Skeletal muscle tissue (tissue), 4 donors: ENCODE results near the gene JMJD4. TPM values are rescaled to one million over a fixed set of nuclear protein-coding genes. Genes with fewer than 3 reads are reported as not detected.
"Not testable (repeated sequence)": the region's sequence is repeated elsewhere in the genome, so short reads cannot be mapped to it uniquely, and the experiment has no call there.

Experiments used
- H3K27ac ChIP-seq: one replicate; pipeline ENCODE4 v1.7.0; 2013; ENCODE audit warnings: mild to moderate bottlenecking, low read depth, low read length, inconsistent platforms
- H3K27me3 ChIP-seq, 3 donors: one replicate each; pipeline ENCODE4 v1.7.0; 2013; ENCODE audit warnings: low read length in 3 of 3; ENCODE audit not compliant: control insufficient read depth in 3 of 3, insufficient read depth in 3 of 3
- H3K36me3 ChIP-seq, 3 donors: one replicate each; pipeline ENCODE4 v1.7.0; 2013; ENCODE audit warnings: low read length in 3 of 3; ENCODE audit not compliant: control insufficient read depth in 3 of 3, insufficient read depth in 3 of 3
- H3K4me1 ChIP-seq, 3 donors: one replicate each; pipeline ENCODE4 v1.7.0; 2013; ENCODE audit warnings: low read length in 3 of 3, mild to moderate bottlenecking in 3 of 3; ENCODE audit not compliant: control insufficient read depth in 3 of 3, insufficient read depth in 3 of 3
- H3K4me3 ChIP-seq, 3 donors: one replicate each; pipeline ENCODE4 v1.7.0; 2013; ENCODE audit warnings: low read length in 3 of 3
- H3K9ac ChIP-seq, 3 donors: one replicate each; pipeline ENCODE4 v1.7.0; 2013; ENCODE audit warnings: low read length in 3 of 3, mild to moderate bottlenecking in 3 of 3, moderate library complexity in 2 of 3, low read depth in 1 of 3
- H3K9me3 ChIP-seq, 3 donors: one replicate each; pipeline ENCODE4 v1.7.0; 2013; ENCODE audit warnings: low read length in 3 of 3; ENCODE audit not compliant: control insufficient read depth in 3 of 3
- total RNA-seq: library from RNA; depleted of rRNA; stranded (reverse); fragments of >200 nt; gene quantifications from one replicate; pipeline ENCODE4 v1.2.3, GENCODE V29; 2014
- donor health status: Osteomylitis.

The JMJD4 gene
- total RNA-seq, 1 donor from 2014 or later = 19.3 TPM

DNA sequence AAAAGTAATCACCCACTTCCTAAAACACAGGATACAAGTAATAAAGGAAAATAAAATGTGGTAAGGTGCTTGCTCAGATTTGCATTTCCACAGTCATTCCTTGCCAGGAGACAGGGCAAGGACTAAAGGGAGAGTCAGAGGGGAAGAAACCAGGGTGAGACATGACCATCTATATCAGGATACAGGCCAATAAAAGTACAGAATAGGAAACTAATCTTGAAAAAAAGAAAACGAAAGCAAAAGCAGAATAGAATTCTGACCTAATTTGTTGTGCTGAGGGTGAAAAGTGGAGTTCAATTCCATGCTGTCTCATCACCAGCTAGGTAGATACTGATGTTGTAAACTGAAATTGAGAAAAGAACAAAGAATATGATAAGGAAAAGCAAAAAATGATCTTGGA lies 27.3 kb downstream of the JMJD4 start:
- Histone ChIP-seq H3K27ac (no peak overlapping the region), H3K4me1 (no peaks in the 10 kb centered on the region), H3K27me3 (no peaks in the 10 kb centered on the region), H3K4me3 (no peak overlapping the region), H3K36me3 (no peaks in the 10 kb centered on the region), H3K9me3 (peaks cover 0 to 4% (median 2%) of the 10 kb centered on the region in 3 donors), H3K9ac (no peak overlapping the region)

DNA sequence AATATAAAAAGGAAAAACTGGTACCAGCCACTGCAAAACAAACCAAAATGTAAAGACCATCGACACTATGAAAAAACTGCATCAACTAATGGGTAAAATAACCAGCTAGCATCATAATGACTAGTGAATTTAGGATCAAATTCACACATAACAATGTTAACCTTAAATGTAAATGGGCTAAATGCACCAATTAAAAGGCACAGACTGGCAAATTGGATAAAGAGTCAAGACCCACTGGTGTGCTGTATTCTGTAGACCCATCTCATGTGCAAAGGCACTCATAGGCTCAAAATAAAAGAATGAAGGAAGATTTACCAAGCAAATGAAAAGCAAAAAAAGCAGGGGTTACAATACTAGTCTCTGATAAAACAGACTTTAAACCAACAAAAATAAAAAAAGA lies 33.5 kb downstream of the JMJD4 start:
- H3K9me3 ChIP-seq = peaks cover 2 to 13% (median 12%) of the 10 kb centered on the region in 3 donors
- not testable (repeated sequence) for H3K36me3 ChIP-seq, H3K4me3 ChIP-seq, H3K9ac ChIP-seq, H3K4me1 ChIP-seq, H3K27me3 ChIP-seq, H3K27ac ChIP-seq

DNA sequence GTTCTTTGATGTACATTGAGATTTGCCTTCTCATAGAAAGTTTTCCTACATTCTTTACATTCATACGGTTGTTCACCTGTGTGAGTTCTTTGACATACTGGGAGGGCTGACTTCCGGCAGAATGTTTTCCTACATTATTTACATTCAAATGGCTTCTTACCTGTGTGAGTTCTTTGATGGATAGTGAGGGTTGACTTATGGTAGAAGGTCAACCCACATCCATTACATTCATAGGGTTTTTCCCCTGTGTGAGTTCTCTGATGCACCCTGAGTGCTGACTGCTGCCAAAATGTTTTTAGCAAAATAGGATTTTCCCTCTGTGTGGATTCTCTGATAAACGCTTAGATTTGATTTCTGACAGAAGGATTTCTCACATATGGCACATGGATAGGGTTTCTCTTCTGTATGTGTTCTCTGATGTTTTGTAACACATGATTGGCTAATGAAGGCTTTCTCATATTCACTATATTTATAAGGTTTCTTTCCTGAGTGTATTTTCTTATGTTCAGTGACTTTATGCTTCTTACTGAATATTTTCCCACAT lies 37.7 kb downstream of the JMJD4 start:
- Histone ChIP-seq H3K27me3 (no peaks in the 10 kb centered on the region), H3K27ac (no peak overlapping the region), H3K4me1 (no peaks in the 10 kb centered on the region), H3K9me3 (peaks cover 0 to 26% (median 15%) of the 10 kb centered on the region in 3 donors), H3K4me3 (no peak overlapping the region), H3K36me3 (no peaks in the 10 kb centered on the region), H3K9ac (no peak overlapping the region)

DNA sequence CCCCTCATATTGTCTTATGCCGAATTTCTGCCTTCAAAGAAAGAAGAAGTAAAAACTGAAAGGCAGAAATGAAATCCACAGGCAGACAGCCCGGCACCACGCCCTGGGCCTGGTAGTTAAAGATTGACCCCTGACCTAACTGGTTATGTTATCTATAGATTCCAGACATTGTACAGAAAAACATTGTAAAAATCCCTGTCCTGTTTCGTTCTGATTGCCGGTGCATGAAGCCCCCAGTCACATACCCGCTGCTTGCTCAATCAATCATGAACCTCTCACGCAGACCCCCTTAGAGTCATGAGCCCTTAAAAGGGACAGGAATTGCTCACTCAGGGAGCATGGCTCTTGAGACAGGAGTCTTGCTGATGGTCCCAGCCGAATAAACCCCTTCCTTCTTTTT lies 49.3 kb downstream of the JMJD4 start:
- no peaks in the 10 kb centered on the region for H3K36me3 ChIP-seq
- H3K4me1 ChIP-seq = no peaks in the 10 kb centered on the region
- no peak overlapping the region for H3K4me3 ChIP-seq
- no peak overlapping the region for H3K27ac ChIP-seq
- H3K27me3 ChIP-seq = no peaks in the 10 kb centered on the region
- peaks cover 0 to 5% (median 0%) of the 10 kb centered on the region in 3 donors for H3K9me3 ChIP-seq
- H3K9ac ChIP-seq = no peak overlapping the region

Other genes with a start within 250 kb of the JMJD4 start
- 17.7 TPM for gene ZNF678, start 171.7 kb downstream of the JMJD4 start, total RNA-seq
- gene SNAP47, start 133 bp upstream of the JMJD4 start, total RNA-seq = 44.9 TPM
- not detected for gene PRSS38, start 80.4 kb upstream of the JMJD4 start, total RNA-seq
- 2.1 TPM for gene WNT9A, start 212.6 kb upstream of the JMJD4 start, total RNA-seq